Right lobe of liver (tissue), 4 donors: ENCODE results near the gene RGS12.

ENCODE experiments used
- CTCF ChIP-seq, 4 donors: fragments of 200-600 bp in 3 of 4; fragments of 450-650 bp in 1 of 4; IDR thresholded peaks; one replicate each; pipeline versions ENCODE4 v1.5.1 to v1.8.0; 2016 to 2022; ENCODE audit warnings: antibody characterized with exemption in 4 of 4, mild to moderate bottlenecking in 2 of 4
- POLR2A ChIP-seq: fragments of 450-650 bp; IDR thresholded peaks from one replicate; pipeline ENCODE4 v1.6.1; 2017; ENCODE audit warnings: antibody characterized with exemption, mild to moderate bottlenecking
- donor health status: DM: no; HTN: no; CAD: no.
- donor health status: DM: no; HTN: no; CAD: no.
- donor health status: DM: no; HTN: yes; CAD: no.

DNA sequence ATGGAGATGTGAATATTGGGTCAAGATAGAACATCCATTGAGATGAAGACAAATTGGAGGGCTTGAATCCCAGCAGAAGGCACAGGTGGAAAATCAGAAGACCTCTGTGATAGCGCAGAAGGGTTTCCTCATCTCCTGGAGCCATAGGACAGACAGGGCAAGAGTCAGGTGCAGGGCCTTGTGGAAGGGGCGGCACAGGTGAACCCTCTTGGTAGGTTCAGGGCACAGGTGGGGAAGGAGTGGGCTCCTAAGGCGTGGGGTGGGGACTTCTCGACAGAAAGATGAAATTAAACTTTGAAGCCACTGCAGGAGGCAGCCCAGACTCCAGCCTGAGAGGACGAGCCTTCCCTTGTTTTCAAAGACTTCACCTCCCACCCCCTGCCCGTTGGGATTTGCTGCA is 9.3 kb upstream of the RGS12 start:
- no peak for TF ChIP-seq POLR2A
- TF ChIP-seq CTCF (IDR thresholded peaks at IDR 0.05): no peak
